Measurements from ENCODE around the gene PRLH. TPM values are rescaled to one million over a fixed set of nuclear protein-coding genes. Genes with fewer than 3 reads are reported as not detected.

PRLH gene
- total RNA-seq, 1 donor from 2014 or later: not detected

DNA sequence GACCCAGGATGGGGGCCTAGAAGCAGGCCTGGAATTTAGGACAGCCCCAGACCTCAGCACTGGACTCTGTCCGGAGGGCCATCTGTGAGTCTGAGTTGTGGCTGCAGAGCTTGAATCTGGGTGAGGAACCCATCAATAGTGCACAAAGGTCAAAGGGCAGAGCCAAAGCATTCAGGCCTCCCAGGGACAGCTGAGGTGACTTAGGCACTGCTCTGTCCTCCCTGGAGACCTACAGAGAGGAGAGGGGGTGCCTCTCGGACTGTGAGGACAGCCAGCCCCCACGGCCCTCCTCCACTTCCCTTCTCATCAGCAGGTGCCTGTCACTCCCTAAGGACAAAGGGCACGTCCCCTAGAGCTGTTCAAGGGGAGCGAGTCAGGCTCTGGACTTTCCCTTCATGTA, 25.1 kb upstream of the PRLH start:
- no peak overlapping the region for H3K4me2 ChIP-seq (ENCODE audit: low read length)
- peaks cover 6% of the 10 kb centered on the region for H3K36me3 Mint-ChIP-seq (ENCODE audit: low read depth, unreplicated experiment)
- no peak overlapping the region for H3K4me3 Mint-ChIP-seq (ENCODE audit: unreplicated experiment)
- H3K27me3 ChIP-seq (ENCODE audit: insufficient read depth, low read length): no peaks in the 10 kb centered on the region
- DNase-seq (ENCODE audit: low read depth) (no peak), FAIRE-seq (no peak)
- H3K9me3 Mint-ChIP-seq (ENCODE audit: unreplicated experiment): peaks cover 3% of the 10 kb centered on the region
- no peaks in the 10 kb centered on the region for H3K9me3 ChIP-seq (ENCODE audit: insufficient read depth, low read depth, low read length)
- H3K4me1 Mint-ChIP-seq (ENCODE audit: low read depth, unreplicated experiment): no peaks in the 10 kb centered on the region
- no peak overlapping the region for H3K4me3 ChIP-seq (ENCODE audit: insufficient read depth, low read depth, low read length)
- H3K9ac ChIP-seq (ENCODE audit: low read length): no peak overlapping the region
- H4K20me1 ChIP-seq (ENCODE audit: insufficient read depth, low read length): no peaks in the 10 kb centered on the region
- H3K4me1 ChIP-seq (ENCODE audit: insufficient read depth, low read length): peaks cover 7% of the 10 kb centered on the region
- no peak overlapping the region for H3K27ac Mint-ChIP-seq (ENCODE audit: unreplicated experiment)
- H3K36me3 ChIP-seq (ENCODE audit: insufficient read depth, low read length): peaks cover 8% of the 10 kb centered on the region
- H3K79me2 ChIP-seq (ENCODE audit: insufficient read depth, low read length): no peaks in the 10 kb centered on the region
- H2AFZ ChIP-seq (ENCODE audit: low read depth, low read length): no peak overlapping the region
- TF ChIP-seq EZH2 (IDR thresholded peaks at IDR 0.05; ENCODE audit: insufficient read depth, low read length): no peak
- TF ChIP-seq, protein P1, sequence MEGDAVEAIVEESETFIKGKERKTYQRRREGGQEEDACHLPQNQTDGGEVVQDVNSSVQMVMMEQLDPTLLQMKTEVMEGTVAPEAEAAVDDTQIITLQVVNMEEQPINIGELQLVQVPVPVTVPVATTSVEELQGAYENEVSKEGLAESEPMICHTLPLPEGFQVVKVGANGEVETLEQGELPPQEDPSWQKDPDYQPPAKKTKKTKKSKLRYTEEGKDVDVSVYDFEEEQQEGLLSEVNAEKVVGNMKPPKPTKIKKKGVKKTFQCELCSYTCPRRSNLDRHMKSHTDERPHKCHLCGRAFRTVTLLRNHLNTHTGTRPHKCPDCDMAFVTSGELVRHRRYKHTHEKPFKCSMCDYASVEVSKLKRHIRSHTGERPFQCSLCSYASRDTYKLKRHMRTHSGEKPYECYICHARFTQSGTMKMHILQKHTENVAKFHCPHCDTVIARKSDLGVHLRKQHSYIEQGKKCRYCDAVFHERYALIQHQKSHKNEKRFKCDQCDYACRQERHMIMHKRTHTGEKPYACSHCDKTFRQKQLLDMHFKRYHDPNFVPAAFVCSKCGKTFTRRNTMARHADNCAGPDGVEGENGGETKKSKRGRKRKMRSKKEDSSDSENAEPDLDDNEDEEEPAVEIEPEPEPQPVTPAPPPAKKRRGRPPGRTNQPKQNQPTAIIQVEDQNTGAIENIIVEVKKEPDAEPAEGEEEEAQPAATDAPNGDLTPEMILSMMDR (IDR thresholded peaks at IDR 0.05; ENCODE audit: insufficient read depth, low read depth, low read length): no peak
- H3K27ac ChIP-seq (ENCODE audit: low read depth, low read length): no peak overlapping the region
- peaks cover 7% of the 10 kb centered on the region for H3K27me3 Mint-ChIP-seq (ENCODE audit: low read depth, unreplicated experiment)

DNA sequence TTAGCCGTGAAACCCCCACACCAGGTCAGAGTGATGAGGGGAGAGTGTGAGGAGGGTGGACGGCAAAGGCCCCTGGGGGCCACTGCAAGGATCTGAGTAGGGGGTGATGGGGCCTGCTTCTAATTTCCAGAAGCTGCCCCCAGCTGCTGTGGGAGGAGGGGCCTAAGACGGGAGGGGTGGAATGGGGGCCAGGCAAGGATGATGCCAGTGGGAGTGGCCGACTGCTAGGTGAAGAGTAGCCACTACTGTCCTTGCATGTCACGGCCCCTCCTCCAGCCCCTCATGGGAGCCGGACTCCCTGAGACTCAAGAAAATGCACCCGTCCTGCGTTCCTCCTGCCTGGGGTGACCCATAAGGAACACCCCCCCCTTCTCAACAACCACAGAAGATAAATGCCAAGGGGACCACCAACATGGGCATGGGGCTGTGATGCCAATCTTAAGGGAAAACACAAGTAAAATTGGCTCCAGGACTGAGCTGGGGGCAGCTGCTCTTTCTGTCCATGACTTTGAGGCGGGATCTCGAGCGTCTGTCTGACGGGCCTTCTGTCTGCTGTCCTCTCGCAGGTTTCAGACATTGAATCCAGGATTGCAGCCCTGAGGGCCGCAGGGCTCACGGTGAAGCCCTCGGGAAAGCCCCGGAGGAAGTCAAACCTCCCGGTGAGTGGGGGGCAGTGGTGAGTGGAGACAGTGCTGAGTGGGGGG, 24.2 kb upstream of the PRLH start:
- TF ChIP-seq, protein P1 (IDR thresholded peaks at IDR 0.05; ENCODE audit: insufficient read depth, low read depth, low read length): no peak
- TF ChIP-seq EZH2 (IDR thresholded peaks at IDR 0.05; ENCODE audit: insufficient read depth, low read length): no peak
- no peaks in the 10 kb centered on the region for H3K27me3 ChIP-seq (ENCODE audit: insufficient read depth, low read length)

More for the DNA sequence above, 24.2 kb upstream of the PRLH start:
- Histone ChIP-seq H3K79me2 (ENCODE audit: insufficient read depth, low read length) (no peaks in the 10 kb centered on the region), H2AFZ (ENCODE audit: low read depth, low read length) (no peak overlapping the region), H3K9me3 (ENCODE audit: insufficient read depth, low read depth, low read length) (no peaks in the 10 kb centered on the region), H3K27ac (ENCODE audit: low read depth, low read length) (no peak overlapping the region), H3K4me3 (ENCODE audit: insufficient read depth, low read depth, low read length) (no peak overlapping the region), H4K20me1 (ENCODE audit: insufficient read depth, low read length) (no peaks in the 10 kb centered on the region), H3K36me3 (ENCODE audit: insufficient read depth, low read length) (peaks cover 15% of the 10 kb centered on the region), H3K4me2 (ENCODE audit: low read length) (no peak overlapping the region), H3K4me1 (ENCODE audit: insufficient read depth, low read length) (peaks cover 7% of the 10 kb centered on the region), H3K9ac (ENCODE audit: low read length) (no peak overlapping the region)
- Mint-ChIP-seq H3K4me1 (ENCODE audit: low read depth, unreplicated experiment) (no peaks in the 10 kb centered on the region), H3K4me3 (ENCODE audit: unreplicated experiment) (no peak overlapping the region), H3K27me3 (ENCODE audit: low read depth, unreplicated experiment) (peaks cover 10% of the 10 kb centered on the region), H3K9me3 (ENCODE audit: unreplicated experiment) (peaks cover 5% of the 10 kb centered on the region), H3K36me3 (ENCODE audit: low read depth, unreplicated experiment) (peaks cover 13% of the 10 kb centered on the region), H3K27ac (ENCODE audit: unreplicated experiment) (no peak overlapping the region)
- no peak for FAIRE-seq
- no peak for DNase-seq (ENCODE audit: low read depth)
